Spleen (tissue), 7 donors: ENCODE data around the gene SNX8.
"Not testable (repeated sequence)": the region's sequence is repeated elsewhere in the genome, so short reads cannot be mapped to it uniquely, and the experiment has no call there.

Experiments
- POLR2A ChIP-seq, 3 donors: fragments of 450-650 bp; IDR thresholded peaks; one replicate each; pipeline ENCODE4 v1.5.1; 2017; ENCODE audit warnings: antibody characterized with exemption in 3 of 3, mild to moderate bottlenecking in 1 of 3
- POLR2AphosphoS5 ChIP-seq, 3 donors: sonication (generic); formaldehyde crosslinking; IDR thresholded peaks; one replicate each; pipeline ENCODE4 v1.5.1; 2017; ENCODE audit warnings: antibody characterized with exemption in 3 of 3
- TF ChIP-seq, protein P1 (sequence below), 11 experiments: fragments of 200-600 bp in 7 of 11; fragments of 450-650 bp in 4 of 11; sonication (generic) in 4 of 11; IDR thresholded peaks in 8 of 11; conservative IDR thresholded peaks in 3 of 11; 1 replicate in 7 of 11; 2 replicates in 4 of 11; pipeline versions ENCODE4 v1.4.0 to v1.8.0; 2016 to 2021; ENCODE audit warnings: antibody characterized with exemption in 11 of 11, inconsistent platforms in 4 of 11, mild to moderate bottlenecking in 1 of 11
- donor health status: DM: no; HTN: no; CAD: no; lungs with moderate emphysema.
- donor health status: DM: no; HTN: no; CAD: no.
- donor health status: DM: no; HTN: no; CAD: no.

DNA sequence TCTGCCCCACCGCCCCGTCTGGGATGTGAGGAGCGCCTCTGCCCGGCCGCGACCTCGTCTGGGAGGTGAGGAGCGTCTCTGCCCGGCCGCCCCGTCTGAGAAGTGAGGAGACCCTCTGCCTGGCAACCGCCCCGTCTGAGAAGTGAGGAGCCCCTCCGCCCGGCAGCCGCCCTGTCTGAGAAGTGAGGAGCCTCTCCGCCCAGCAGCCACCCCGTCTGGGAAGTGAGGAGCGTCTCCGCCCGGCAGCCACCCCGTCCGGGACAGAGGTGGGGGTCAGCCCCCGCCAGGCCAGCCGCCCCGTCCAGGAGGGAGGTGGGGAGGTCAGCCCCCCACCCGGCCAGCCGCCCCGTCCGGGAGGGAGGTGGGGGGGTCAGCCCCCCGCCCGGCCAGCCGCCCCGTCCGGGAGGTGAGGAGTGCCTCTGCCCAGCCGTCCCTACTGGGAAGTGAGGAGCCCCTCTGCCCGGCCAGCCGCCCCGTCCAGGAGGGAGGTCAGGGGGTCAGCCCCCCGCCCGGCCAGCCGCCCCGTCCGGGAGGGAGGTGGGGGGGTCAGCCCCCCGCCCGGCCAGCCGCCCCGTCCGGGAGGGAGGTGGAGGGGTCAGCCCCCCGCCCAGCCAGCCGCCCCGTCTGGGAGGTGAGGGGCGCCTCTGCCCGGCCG lies 11.4 kb downstream of the SNX8 start:
- TF ChIP-seq POLR2AphosphoS5, POLR2A (IDR thresholded peaks at IDR 0.05): not testable (repeated sequence)
- TF ChIP-seq, protein P1, sequence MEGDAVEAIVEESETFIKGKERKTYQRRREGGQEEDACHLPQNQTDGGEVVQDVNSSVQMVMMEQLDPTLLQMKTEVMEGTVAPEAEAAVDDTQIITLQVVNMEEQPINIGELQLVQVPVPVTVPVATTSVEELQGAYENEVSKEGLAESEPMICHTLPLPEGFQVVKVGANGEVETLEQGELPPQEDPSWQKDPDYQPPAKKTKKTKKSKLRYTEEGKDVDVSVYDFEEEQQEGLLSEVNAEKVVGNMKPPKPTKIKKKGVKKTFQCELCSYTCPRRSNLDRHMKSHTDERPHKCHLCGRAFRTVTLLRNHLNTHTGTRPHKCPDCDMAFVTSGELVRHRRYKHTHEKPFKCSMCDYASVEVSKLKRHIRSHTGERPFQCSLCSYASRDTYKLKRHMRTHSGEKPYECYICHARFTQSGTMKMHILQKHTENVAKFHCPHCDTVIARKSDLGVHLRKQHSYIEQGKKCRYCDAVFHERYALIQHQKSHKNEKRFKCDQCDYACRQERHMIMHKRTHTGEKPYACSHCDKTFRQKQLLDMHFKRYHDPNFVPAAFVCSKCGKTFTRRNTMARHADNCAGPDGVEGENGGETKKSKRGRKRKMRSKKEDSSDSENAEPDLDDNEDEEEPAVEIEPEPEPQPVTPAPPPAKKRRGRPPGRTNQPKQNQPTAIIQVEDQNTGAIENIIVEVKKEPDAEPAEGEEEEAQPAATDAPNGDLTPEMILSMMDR (IDR thresholded peaks at IDR 0.05 in 8 of 11, conservative IDR thresholded peaks at IDR 0.05 in 3 of 11), result not testable (repeated sequence)
